Rectal smooth muscle tissue (tissue), 1 donor: Measurements from ENCODE around the gene ALG9.

Source experiments
- H3K27ac ChIP-seq: one replicate; pipeline ENCODE4 v1.7.0; 2013; ENCODE audit warnings: low read depth, low read length, inconsistent platforms
- H3K27me3 ChIP-seq: one replicate; pipeline ENCODE4 v1.7.0; 2013; ENCODE audit warnings: low read length; ENCODE audit not compliant: control insufficient read depth, insufficient read depth
- H3K36me3 ChIP-seq: one replicate; pipeline ENCODE4 v1.7.0; 2013; ENCODE audit warnings: low read length; ENCODE audit not compliant: control insufficient read depth, insufficient read depth
- H3K4me1 ChIP-seq: one replicate; pipeline ENCODE4 v1.7.0; 2013; ENCODE audit warnings: low read length; ENCODE audit not compliant: control insufficient read depth, insufficient read depth
- H3K4me3 ChIP-seq: one replicate; pipeline ENCODE4 v1.7.0; 2013; ENCODE audit warnings: low read length
- H3K9ac ChIP-seq: one replicate; pipeline ENCODE4 v1.7.0; 2013; ENCODE audit warnings: low read length

The ALG9 gene

DNA sequence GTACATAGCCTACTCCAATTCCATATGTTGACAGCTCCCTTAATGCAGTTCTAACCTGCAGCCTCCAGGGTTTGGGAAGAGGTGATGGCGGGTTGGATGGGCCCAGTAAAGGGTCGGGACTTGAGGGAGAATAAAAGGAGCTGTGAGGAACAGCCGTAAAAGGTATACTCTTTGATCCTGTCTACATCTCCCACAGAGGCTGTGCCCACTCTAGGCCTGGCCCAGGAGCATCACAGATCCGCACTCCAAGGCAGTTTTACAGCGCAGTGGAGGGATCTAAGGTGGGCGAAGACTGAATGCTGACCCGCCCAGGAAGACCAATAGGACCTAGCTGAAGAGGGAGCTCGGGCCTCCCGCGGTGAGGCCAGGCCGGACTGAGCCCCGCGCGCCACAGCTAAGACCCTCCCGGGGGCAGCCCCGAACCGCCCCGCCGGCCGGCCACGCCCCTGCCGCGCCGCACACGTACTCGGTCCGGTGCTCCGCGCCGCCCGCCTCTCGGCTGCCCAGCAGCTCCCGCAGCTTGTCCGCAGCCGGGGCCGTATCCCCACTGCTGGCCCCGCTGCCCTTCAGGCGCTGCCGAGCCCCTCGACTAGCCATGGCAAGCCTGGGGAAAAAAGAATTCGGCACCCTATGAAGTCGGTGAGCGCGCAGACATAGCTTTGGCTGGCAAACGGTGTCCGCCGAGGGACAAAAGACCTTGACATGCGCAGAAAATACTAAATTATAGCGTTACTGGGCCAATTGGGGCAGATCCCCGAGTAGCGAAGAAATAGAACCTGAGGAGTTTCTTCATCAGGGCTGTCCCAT lies at the start of gene ALG9:
Gene ALG9 (minus strand): TSS at position 696 of the 807 bp plus-strand sequence. CDS start 99 bp downstream, at position 597.
- Histone ChIP-seq H3K4me3 (peak within 1 kb of the TSS; percentile 92), H3K27ac (peak within 1 kb of the TSS; percentile 95), H3K36me3 (peaks cover 5% of the 10 kb centered on the region), H3K9ac (peak within 1 kb of the TSS; percentile 70), H3K4me1 (peaks cover 6% of the 10 kb centered on the region), H3K27me3 (no peaks in the 10 kb centered on the region)

DNA sequence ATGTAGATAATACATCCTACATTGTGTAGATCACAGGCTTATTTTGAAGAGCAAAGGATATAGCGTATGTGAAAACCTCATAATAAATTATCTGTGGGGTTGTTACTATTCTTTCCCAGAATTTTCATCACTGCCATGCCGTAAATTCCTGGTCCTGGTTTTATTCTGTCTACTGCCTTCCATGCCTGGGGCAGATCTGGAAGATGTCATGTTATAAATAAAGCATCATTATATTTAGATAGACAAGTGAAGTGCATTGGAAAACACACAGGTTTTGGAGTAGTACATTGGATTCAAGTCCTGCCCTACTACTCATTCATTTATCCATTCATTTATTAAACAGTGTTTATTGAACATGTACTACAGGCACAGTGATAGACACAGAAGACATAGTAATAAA lies 49.5 kb upstream of the ALG9 start:
- Histone ChIP-seq H3K4me3 (no peak overlapping the region), H3K27ac (no peak overlapping the region), H3K27me3 (no peaks in the 10 kb centered on the region), H3K36me3 (no peaks in the 10 kb centered on the region), H3K9ac (no peak overlapping the region), H3K4me1 (peaks cover 16% of the 10 kb centered on the region)

DNA sequence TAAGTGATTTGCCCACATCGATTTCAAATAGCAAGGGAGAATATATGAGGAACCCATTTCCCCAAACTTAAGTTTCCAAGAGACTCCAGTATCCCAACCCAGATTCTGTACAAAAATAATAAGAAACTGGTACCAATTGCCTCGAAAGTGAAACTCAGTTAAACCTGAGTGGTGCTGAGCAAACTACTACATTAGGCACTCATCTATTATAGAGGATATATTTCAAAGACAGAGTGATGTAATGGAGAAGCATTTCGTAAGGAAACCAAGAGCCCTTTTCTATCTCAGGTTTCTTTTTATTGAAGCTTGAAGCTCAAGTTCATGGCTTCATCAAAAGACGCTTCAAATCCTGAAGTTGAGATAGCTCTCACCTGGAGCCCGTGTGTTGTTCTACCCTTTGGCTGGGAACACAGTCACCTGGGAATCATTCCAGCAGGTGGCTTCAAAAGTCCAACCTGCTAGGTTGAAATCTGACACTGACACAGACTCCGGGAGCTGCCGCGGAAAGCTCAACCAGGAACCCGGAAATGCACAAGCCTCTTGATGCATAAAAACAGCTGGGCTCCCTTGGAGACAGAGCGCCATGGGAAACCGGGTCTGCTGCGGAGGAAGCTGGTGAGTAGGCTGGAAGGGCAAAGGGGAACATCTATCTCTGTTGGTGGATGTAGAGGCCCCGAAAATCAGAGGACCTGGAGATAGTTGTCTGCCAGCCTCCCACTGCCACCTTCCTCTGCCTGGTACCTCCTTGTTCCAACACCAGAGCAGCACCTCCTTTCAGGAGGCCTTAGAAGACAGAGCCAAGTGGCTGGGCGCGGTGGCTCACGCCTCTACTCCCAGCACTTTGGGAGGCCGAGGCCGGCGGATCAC lies 47.2 kb upstream of the ALG9 start, which contains the start of gene C11orf52:
Gene C11orf52 (plus strand): TSS at position 524 of the 867 bp plus-strand sequence. CDS start 60 bp downstream, at position 584.
- Histone ChIP-seq H3K36me3 (no peaks in the 10 kb centered on the region), H3K27ac (no peak within 1 kb of the TSS), H3K27me3 (no peaks in the 10 kb centered on the region), H3K4me1 (peaks cover 15% of the 10 kb centered on the region), H3K4me3 (peak within 1 kb of the TSS; percentile 45), H3K9ac (no peak within 1 kb of the TSS)

DNA sequence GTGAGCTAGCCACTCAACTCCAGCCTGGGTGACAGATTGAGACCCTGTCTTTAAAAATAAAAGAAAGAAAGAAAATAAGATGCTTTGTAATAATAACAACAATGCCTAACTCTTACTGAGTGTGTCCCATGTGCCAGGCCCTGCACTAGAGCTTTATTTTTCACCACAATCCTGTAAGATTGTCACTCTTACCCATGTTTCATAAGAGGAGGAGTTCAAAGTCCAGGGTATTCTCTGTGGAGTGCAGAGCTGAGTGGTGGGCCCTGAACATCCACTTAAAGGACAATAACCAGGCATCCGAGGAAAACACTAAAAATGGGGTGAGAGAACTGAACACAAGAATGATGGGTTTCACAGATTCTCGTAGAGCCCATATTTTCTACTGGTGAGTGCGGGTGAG lies 46.4 kb upstream of the ALG9 start:
- Histone ChIP-seq H3K27ac (no peak overlapping the region), H3K36me3 (no peaks in the 10 kb centered on the region), H3K4me1 (peaks cover 12% of the 10 kb centered on the region), H3K9ac (no peak overlapping the region), H3K27me3 (peaks cover 3% of the 10 kb centered on the region), H3K4me3 (no peak overlapping the region)

DNA sequence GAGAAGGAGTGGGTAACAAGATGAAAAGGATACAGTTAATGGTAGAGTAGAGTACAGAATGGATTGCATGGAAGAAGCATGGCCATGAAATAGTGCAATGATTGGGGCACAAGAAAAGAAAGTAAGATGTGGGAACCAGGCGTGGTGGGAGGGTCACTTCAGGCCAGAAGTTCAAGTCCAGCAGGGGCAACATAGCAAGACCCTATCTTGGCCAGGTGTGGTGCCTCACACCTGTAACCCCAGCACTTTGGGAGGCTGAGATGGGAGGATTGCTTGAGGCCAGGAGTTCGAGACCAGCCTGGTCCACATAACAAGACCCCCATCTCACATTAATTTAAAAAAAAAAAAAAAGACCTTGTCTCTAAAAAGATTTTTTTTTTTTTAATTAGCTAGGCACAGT lies 45.9 kb upstream of the ALG9 start:
- Histone ChIP-seq H3K4me1 (peaks cover 8% of the 10 kb centered on the region), H3K36me3 (no peaks in the 10 kb centered on the region), H3K9ac (no peak overlapping the region), H3K27ac (no peak overlapping the region), H3K4me3 (no peak overlapping the region), H3K27me3 (peaks cover 3% of the 10 kb centered on the region)

DNA sequence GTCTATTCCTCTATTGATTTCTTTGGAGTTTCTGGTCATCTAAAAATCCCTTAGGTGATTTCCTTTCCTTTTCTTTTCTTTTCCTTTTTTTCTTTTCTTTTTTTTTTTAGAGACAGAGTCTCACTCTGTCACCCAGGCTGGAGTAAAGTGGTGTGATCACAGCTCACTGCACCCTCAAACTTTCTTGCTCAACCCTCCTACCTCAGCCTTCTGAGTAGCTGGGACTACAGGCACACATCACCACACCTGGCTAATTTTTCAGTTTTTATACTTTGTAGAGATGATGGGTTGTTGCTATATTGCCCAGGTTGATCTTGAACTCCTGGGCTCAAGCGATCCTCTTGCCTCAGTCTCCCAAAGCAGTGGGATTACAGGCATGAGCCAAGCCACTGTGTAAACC lies 45.4 kb upstream of the ALG9 start:
- no peak overlapping the region for H3K27ac ChIP-seq
- peaks cover 8% of the 10 kb centered on the region for H3K4me1 ChIP-seq
- no peak overlapping the region for H3K4me3 ChIP-seq
- no peak overlapping the region for H3K9ac ChIP-seq
- no peaks in the 10 kb centered on the region for H3K36me3 ChIP-seq
- H3K27me3 ChIP-seq: peaks cover 3% of the 10 kb centered on the region

DNA sequence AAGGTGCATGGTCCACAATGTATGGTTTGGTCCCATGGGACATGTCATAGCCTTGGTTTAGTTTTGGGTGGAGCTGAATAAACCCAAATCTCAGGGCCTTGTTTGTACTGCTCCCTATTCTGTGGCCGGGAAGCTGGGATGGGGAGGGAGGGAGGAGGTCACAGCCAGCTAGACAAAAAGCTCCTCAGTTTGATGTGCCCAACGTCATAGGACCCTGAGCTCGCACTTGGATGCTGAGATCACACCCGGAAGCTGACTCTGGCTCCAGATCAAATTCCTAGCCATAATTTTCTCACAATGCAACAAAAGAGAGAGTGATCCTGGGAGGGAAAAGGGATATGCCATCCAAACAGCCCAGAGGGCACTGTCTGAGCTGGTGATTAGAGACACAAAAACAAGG lies 42.6 kb upstream of the ALG9 start:
- H3K27ac ChIP-seq: peak overlapping the region; percentile 98
- H3K4me1 ChIP-seq: peaks cover 12% of the 10 kb centered on the region
- peaks cover 3% of the 10 kb centered on the region for H3K27me3 ChIP-seq
- no peaks in the 10 kb centered on the region for H3K36me3 ChIP-seq
- no peak overlapping the region for H3K9ac ChIP-seq
- peak overlapping the region; percentile 78 for H3K4me3 ChIP-seq

DNA sequence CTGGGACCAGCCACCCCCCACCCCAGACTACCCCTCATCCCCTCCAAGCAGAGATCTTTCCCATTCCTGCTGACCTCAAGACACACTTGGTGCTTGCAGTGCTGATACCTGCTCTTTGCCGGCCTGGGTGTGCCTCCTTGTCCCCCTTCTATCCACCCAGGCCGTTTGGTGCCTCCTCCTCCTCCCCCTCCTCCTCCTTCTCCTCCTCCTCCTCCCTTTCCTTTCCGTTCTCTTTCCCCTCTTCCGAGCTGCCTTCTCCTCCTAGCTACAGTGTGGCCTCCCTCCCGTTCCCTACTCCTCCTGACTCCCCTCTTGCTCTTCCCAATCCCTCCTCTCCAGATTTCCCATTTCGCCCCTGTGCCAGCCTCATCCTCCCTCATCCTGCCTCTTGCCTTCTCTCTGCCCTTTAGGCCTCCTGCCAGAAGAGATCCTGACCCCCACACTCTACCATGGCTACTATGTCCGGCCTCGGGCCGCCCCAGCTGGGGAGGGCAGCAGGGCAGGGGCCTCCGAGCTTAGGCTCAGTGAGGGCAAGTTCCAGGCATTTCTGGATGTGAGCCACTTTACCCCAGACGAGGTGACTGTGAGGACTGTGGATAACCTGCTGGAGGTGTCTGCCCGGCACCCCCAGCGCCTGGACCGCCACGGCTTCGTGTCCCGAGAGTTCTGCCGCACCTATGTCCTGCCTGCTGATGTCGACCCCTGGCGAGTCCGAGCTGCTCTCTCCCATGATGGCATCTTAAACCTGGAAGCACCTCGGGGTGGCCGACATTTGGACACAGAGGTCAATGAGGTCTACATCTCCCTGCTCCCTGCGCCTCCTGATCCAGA lies 41.9 kb upstream of the ALG9 start:
- Histone ChIP-seq H3K4me1 (peaks cover 12% of the 10 kb centered on the region), H3K9ac (no peak overlapping the region), H3K27ac (peak overlapping the region; percentile 98)

GRCh38 chr11:111912535-111912934 lies 41.2 kb upstream of the ALG9 start, which contains the start of gene HSPB2:
Gene HSPB2, plus strand, starts transcription at chr11:111912734. Its CDS starts 96 bp downstream, at chr11:111912830.
- Histone ChIP-seq H3K9ac (peak within 1 kb of the TSS; percentile 57), H3K27me3 (peaks cover 3% of the 10 kb centered on the region), H3K4me3 (peak within 1 kb of the TSS; percentile 78), H3K36me3 (no peaks in the 10 kb centered on the region), H3K4me1 (peaks cover 12% of the 10 kb centered on the region), H3K27ac (peak within 1 kb of the TSS; percentile 98)

More for the DNA sequence above, 41.9 kb upstream of the ALG9 start:
- H3K4me3 ChIP-seq: peak overlapping the region; percentile 78
- H3K27me3 ChIP-seq: peaks cover 3% of the 10 kb centered on the region
- no peaks in the 10 kb centered on the region for H3K36me3 ChIP-seq

- Histone ChIP-seq H3K4me1 (peaks cover 12% of the 10 kb centered on the region), H3K27me3 (peaks cover 3% of the 10 kb centered on the region), H3K9ac (peak within 1 kb of the TSS; percentile 57), H3K27ac (peak within 1 kb of the TSS; percentile 98), H3K36me3 (no peaks in the 10 kb centered on the region), H3K4me3 (peak within 1 kb of the TSS; percentile 78)
These were observed 40.4 kb upstream of the ALG9 start, which contains the start of gene CRYAB for GRCh38 chr11:111911563-111912401. Gene CRYAB, minus strand, starts transcription at chr11:111911770. Its CDS starts 46 bp downstream, at chr11:111911724.
